Caco-2 (cell line): ENCODE data around the gene STAT4. TPM values are rescaled to one million over a fixed set of nuclear protein-coding genes. Genes with fewer than 3 reads are reported as not detected.

Experiments
- BruUV-seq: library from RNA; stranded (reverse); fragments of 400-500 nt; replicated peaks from 2 replicates; lab custom pipeline; 2021; lab: Mats Ljungman, UMichigan
- CTCF ChIA-PET: fragments of 300-600 bp; sonication (Branson Sonifier 250); formaldehyde crosslinking; loops from one replicate; lab custom pipeline; 2022; ENCODE audit warnings: antibody characterized with exemption; lab: Charles Lee
- POLR2A ChIA-PET: fragments of 300-600 bp; sonication (Branson Sonifier 250); formaldehyde crosslinking; loops from one replicate; lab custom pipeline; 2022; ENCODE audit warnings: antibody characterized with exemption; lab: Charles Lee
- DNase-seq, 2 experiments: peaks; one replicate each; pipeline versions ENCODE4 v3.0.0 to v3.0.0-alpha.2; 2020 to 2022
- H3K27me3 ChIP-seq: replicated peaks from 2 replicates; pipeline ENCODE4 v1.6.0; 2011; ENCODE audit warnings: low read length; ENCODE audit not compliant: control insufficient read depth, insufficient read depth
- H3K36me3 ChIP-seq: 2 replicates; pipeline ENCODE4 v1.5.1; 2011; ENCODE audit warnings: low read length; ENCODE audit not compliant: control insufficient read depth, insufficient read depth
- H3K4me1 ChIP-seq: fragments of 250-450 bp; sonication (Bioruptor Pico); 2 replicates; pipeline ENCODE4 v1.5.1; 2020; ENCODE audit warnings: mild to moderate bottlenecking
- H3K4me3 ChIP-seq: 2 replicates; pipeline ENCODE4 v1.5.1; 2011; ENCODE audit warnings: low read depth, mild to moderate bottlenecking, control low read depth, low read length
- H3K9me3 ChIP-seq: fragments of 250-450 bp; sonication (Bioruptor Pico); 2 replicates; pipeline ENCODE4 v1.5.1; 2020; ENCODE audit warnings: mild to moderate bottlenecking, moderate library complexity
- H3K27ac Mint-ChIP-seq: one replicate; pipeline ENCODE4 v1.8.0; 2022; ENCODE audit warnings: mixed read lengths; ENCODE audit not compliant: unreplicated experiment
- H3K27me3 Mint-ChIP-seq: one replicate; pipeline ENCODE4 v1.8.0; 2022; ENCODE audit warnings: mixed read lengths; ENCODE audit not compliant: insufficient read depth, unreplicated experiment
- H3K36me3 Mint-ChIP-seq: one replicate; pipeline ENCODE4 v1.8.0; 2022; ENCODE audit warnings: mild to moderate bottlenecking, mixed read lengths; ENCODE audit not compliant: insufficient read depth, unreplicated experiment
- H3K4me1 Mint-ChIP-seq: one replicate; pipeline ENCODE4 v1.8.0; 2022; ENCODE audit warnings: low read depth, mixed read lengths; ENCODE audit not compliant: unreplicated experiment
- H3K4me3 Mint-ChIP-seq: one replicate; pipeline ENCODE4 v1.8.0; 2022; ENCODE audit warnings: mild to moderate bottlenecking, moderate library complexity, mixed read lengths; ENCODE audit not compliant: unreplicated experiment
- H3K9me3 Mint-ChIP-seq: one replicate; pipeline ENCODE4 v1.8.0; 2022; ENCODE audit warnings: mixed read lengths; ENCODE audit not compliant: unreplicated experiment
- CTCF ChIP-seq, 2 experiments: fragments of 200-600 bp in 1 of 2; IDR thresholded peaks; 1 replicate in 1 of 2; 2 replicates in 1 of 2; pipeline versions ENCODE4 v1.5.1 to v1.8.0; 2011 to 2022; ENCODE audit warnings: antibody characterized with exemption in 1 of 2, control low read depth in 1 of 2, inconsistent platforms in 1 of 2, low read depth in 1 of 2, low read length in 1 of 2, mild to moderate bottlenecking in 1 of 2, moderate library complexity in 1 of 2; ENCODE audit not compliant: insufficient read depth in 1 of 2, severe bottlenecking in 1 of 2, unreplicated experiment in 1 of 2
- intact Hi-C: fragments of 100-400 bp; cut with micrococcal nuclease; formaldehyde crosslinking; loops from one replicate; pipeline ENCODE4 v1.10.0; 2022; ENCODE audit not compliant: unreplicated experiment
- total RNA-seq: library from RNA; stranded (reverse); gene quantifications from 2 replicates; pipeline ENCODE4 v1.2.3, GENCODE V29; 2022

STAT4 gene
- total RNA-seq, 1 experiment from 2014 or later = 0.48 TPM

- no peak overlapping the region for H3K27ac Mint-ChIP-seq
- intact Hi-C loops = loop anchor here (5.0 kb wide), 3 partner anchors 65 to 200 kb away; no protein-coding TSS in a partner anchor
- no peaks in the 10 kb centered on the region for H3K36me3 Mint-ChIP-seq
- H3K9me3 ChIP-seq = no peaks in the 10 kb centered on the region
- no peak for TF ChIP-seq CTCF (IDR thresholded peaks at IDR 0.05; ENCODE audit: insufficient read depth in 1 of 2, low read depth in 1 of 2, low read length in 1 of 2, severe bottlenecking in 1 of 2, unreplicated experiment in 1 of 2)
- H3K4me3 Mint-ChIP-seq = no peak overlapping the region
- no peaks in the 10 kb centered on the region for H3K27me3 Mint-ChIP-seq
- CTCF ChIA-PET = interaction anchor here (1.0 kb wide), 1 partner anchor 50 kb away, joined by 3 read pairs; no protein-coding TSS in a partner anchor
- H3K4me3 ChIP-seq = no peak overlapping the region
- H3K4me1 Mint-ChIP-seq = peaks cover 29% of the 10 kb centered on the region
- BruUV-seq = no TSS peak
- POLR2A ChIA-PET = no interaction called here
- H3K9me3 Mint-ChIP-seq = no peaks in the 10 kb centered on the region
- no peak for DNase-seq
- H3K4me1 ChIP-seq = peaks cover 56% of the 10 kb centered on the region
- no peaks in the 10 kb centered on the region for H3K27me3 ChIP-seq
- no peaks in the 10 kb centered on the region for H3K36me3 ChIP-seq
These were observed 17.0 kb upstream of the STAT4 start for GRCh38 chr2:191167766-191168165.

GRCh38 chr2:191166756-191167445, 16.1 kb upstream of the STAT4 start:
- Mint-ChIP-seq H3K4me1 (peaks cover 27% of the 10 kb centered on the region), H3K27ac (no peak overlapping the region)

More at GRCh38 chr2:191166756-191167445, 16.1 kb upstream of the STAT4 start:
- no peak for TF ChIP-seq CTCF (IDR thresholded peaks at IDR 0.05; ENCODE audit: insufficient read depth in 1 of 2, low read depth in 1 of 2, low read length in 1 of 2, severe bottlenecking in 1 of 2, unreplicated experiment in 1 of 2)
- Mint-ChIP-seq H3K9me3 (no peaks in the 10 kb centered on the region), H3K4me3 (no peak overlapping the region), H3K36me3 (no peaks in the 10 kb centered on the region), H3K27me3 (peaks cover under 1% of the 10 kb centered on the region)
- no peak for DNase-seq
- peaks cover 47% of the 10 kb centered on the region for H3K4me1 ChIP-seq
- no peaks in the 10 kb centered on the region for H3K27me3 ChIP-seq
- ChIA-PET POLR2A (no interaction called here), CTCF (interaction anchor here (0.8 to 1.0 kb wide), 2 partner anchors 17 to 51 kb away, joined by 3 read pairs; no protein-coding TSS in a partner anchor)
- no peaks in the 10 kb centered on the region for H3K36me3 ChIP-seq
- BruUV-seq = no TSS peak
- H3K4me3 ChIP-seq = no peak overlapping the region
- H3K9me3 ChIP-seq = no peaks in the 10 kb centered on the region
- intact Hi-C loops = loop anchor here (5.0 kb wide), 3 partner anchors 65 to 200 kb away; no protein-coding TSS in a partner anchor
